Neural crest cell (in vitro differentiated cells): ENCODE data around the gene SDHA. TPM values are rescaled to one million over a fixed set of nuclear protein-coding genes. Genes with fewer than 3 reads are reported as not detected.

Experiments
- DNase-seq: peaks from one replicate; pipeline ENCODE4 v3.0.0; 2021; ENCODE audit warnings: low read depth, mixed read lengths, low spot score
- H3K27ac Mint-ChIP-seq: one replicate; pipeline ENCODE4 v1.8.0; 2021; ENCODE audit warnings: mild to moderate bottlenecking, mixed read lengths; ENCODE audit not compliant: unreplicated experiment
- H3K27me3 Mint-ChIP-seq: 2 replicates; pipeline ENCODE4 v1.8.0; 2021; ENCODE audit warnings: low read depth, mild to moderate bottlenecking, mixed read lengths
- H3K36me3 Mint-ChIP-seq: 2 replicates; pipeline ENCODE4 v1.8.0; 2021; ENCODE audit warnings: low read depth, mild to moderate bottlenecking, mixed read lengths
- H3K4me1 Mint-ChIP-seq: 2 replicates; pipeline ENCODE4 v1.8.0; 2021; ENCODE audit warnings: mixed read lengths
- H3K4me3 Mint-ChIP-seq: one replicate; pipeline ENCODE4 v1.8.0; 2021; ENCODE audit warnings: mild to moderate bottlenecking, mixed read lengths
- H3K9me3 Mint-ChIP-seq: 2 replicates; pipeline ENCODE4 v1.8.0; 2021; ENCODE audit warnings: mixed read lengths
- CTCF ChIP-seq: fragments of 200-600 bp; sonication (generic); conservative IDR thresholded peaks from 2 replicates; pipeline ENCODE4 v1.5.0; 2021; ENCODE audit warnings: antibody characterized with exemption, mild to moderate bottlenecking
- total RNA-seq: library from RNA; stranded (reverse); gene quantifications from 2 replicates; pipeline ENCODE4 v1.2.1, GENCODE V29; 2021

The SDHA gene
- total RNA-seq, 1 donor from 2014 or later, result 106 TPM

- TF ChIP-seq CTCF, result no peak
- Mint-ChIP-seq H3K27me3 (no peaks in the 10 kb centered on the region), H3K4me3 (no peak overlapping the region), H3K9me3 (no peaks in the 10 kb centered on the region), H3K27ac (no peak overlapping the region), H3K4me1 (peaks cover 12% of the 10 kb centered on the region), H3K36me3 (peaks cover 6% of the 10 kb centered on the region)
- DNase-seq, result no peak
Measured at GRCh38 chr5:204462-204861, 13.7 kb upstream of the SDHA start.

GRCh38 chr5:204966-205670 is 13.0 kb upstream of the SDHA start:
- H3K4me3 Mint-ChIP-seq, result no peak overlapping the region
- no peak for TF ChIP-seq CTCF
- H3K4me1 Mint-ChIP-seq, result peaks cover 19% of the 10 kb centered on the region
- H3K27me3 Mint-ChIP-seq, result no peaks in the 10 kb centered on the region
- peaks cover 6% of the 10 kb centered on the region for H3K36me3 Mint-ChIP-seq
- no peak overlapping the region for H3K27ac Mint-ChIP-seq
- no peaks in the 10 kb centered on the region for H3K9me3 Mint-ChIP-seq
- DNase-seq, result no peak

- peaks cover 6% of the 10 kb centered on the region for H3K36me3 Mint-ChIP-seq
- DNase-seq, result no peak
- H3K9me3 Mint-ChIP-seq, result no peaks in the 10 kb centered on the region
- peaks cover 22% of the 10 kb centered on the region for H3K4me1 Mint-ChIP-seq
- no peaks in the 10 kb centered on the region for H3K27me3 Mint-ChIP-seq
- TF ChIP-seq CTCF, result no peak
- H3K27ac Mint-ChIP-seq, result no peak overlapping the region
- no peak overlapping the region for H3K4me3 Mint-ChIP-seq
Measured at GRCh38 chr5:206406-206805, 11.7 kb upstream of the SDHA start.

- H3K4me3 Mint-ChIP-seq, result no peak overlapping the region
Measured at GRCh38 chr5:206927-207536, 11.1 kb upstream of the SDHA start.

GRCh38 chr5:207599-207998 is 10.5 kb upstream of the SDHA start:
- Mint-ChIP-seq H3K4me3 (no peak overlapping the region), H3K27me3 (no peaks in the 10 kb centered on the region), H3K27ac (no peak overlapping the region), H3K4me1 (peaks cover 22% of the 10 kb centered on the region), H3K36me3 (peaks cover 6% of the 10 kb centered on the region), H3K9me3 (no peaks in the 10 kb centered on the region)
- TF ChIP-seq CTCF, result no peak
- no peak for DNase-seq

More at GRCh38 chr5:206927-207536, 11.1 kb upstream of the SDHA start:
- TF ChIP-seq CTCF, result no peak
- Mint-ChIP-seq H3K27me3 (no peaks in the 10 kb centered on the region), H3K9me3 (no peaks in the 10 kb centered on the region), H3K36me3 (peaks cover 6% of the 10 kb centered on the region), H3K27ac (no peak overlapping the region), H3K4me1 (peaks cover 22% of the 10 kb centered on the region)
- no peak for DNase-seq
